GM18502 (cell line): Measurements from ENCODE around the gene COL27A1.

Experiments used
- ATAC-seq: cut with Tn5 transposase; IDR thresholded peaks from one replicate; pipeline ENCODE4 v1.9.1; 2021; ENCODE audit warnings: mild to moderate bottlenecking; ENCODE audit not compliant: unreplicated experiment, poor library complexity

COL27A1 gene

GRCh38 chr9:114216976-114217375 lies 61.6 kb downstream of the COL27A1 start:
- ATAC-seq, result no peak

- no peak for ATAC-seq
Observed at GRCh38 chr9:114218264-114219120, 63.2 kb downstream of the COL27A1 start.

GRCh38 chr9:114220061-114220541 lies 64.8 kb downstream of the COL27A1 start:
- no peak for ATAC-seq

- ATAC-seq, result no peak
Observed at GRCh38 chr9:114221706-114222465, 66.5 kb downstream of the COL27A1 start.

GRCh38 chr9:114223564-114224246 lies 68.4 kb downstream of the COL27A1 start:
- no peak for ATAC-seq

- ATAC-seq, result no peak
Observed at GRCh38 chr9:114224247-114224610, 68.9 kb downstream of the COL27A1 start.

- no peak for ATAC-seq
Observed at GRCh38 chr9:114225561-114226212, 70.3 kb downstream of the COL27A1 start.

GRCh38 chr9:114226246-114227055 lies 71.1 kb downstream of the COL27A1 start:
- ATAC-seq, result no peak

- no peak for ATAC-seq
Observed at GRCh38 chr9:114227288-114228015, 72.1 kb downstream of the COL27A1 start.

GRCh38 chr9:114228016-114228808 lies 72.9 kb downstream of the COL27A1 start:
- ATAC-seq, result no peak

- ATAC-seq, result no peak
Observed at GRCh38 chr9:114229295-114229694, 74.0 kb downstream of the COL27A1 start.

GRCh38 chr9:114230068-114230467 lies 74.7 kb downstream of the COL27A1 start:
- no peak for ATAC-seq

GRCh38 chr9:114231273-114231672 lies 75.9 kb downstream of the COL27A1 start:
- no peak for ATAC-seq

GRCh38 chr9:114231719-114232449 lies 76.5 kb downstream of the COL27A1 start:
- no peak for ATAC-seq

- ATAC-seq, result no peak
Observed at GRCh38 chr9:114233491-114234185, 78.3 kb downstream of the COL27A1 start.

- ATAC-seq, result no peak
Observed at GRCh38 chr9:114235033-114235661, 79.8 kb downstream of the COL27A1 start.
